K562 (cell line): ENCODE measurements around the gene GPR157. TPM values are rescaled to one million over a fixed set of nuclear protein-coding genes. Genes with fewer than 3 reads are reported as not detected.
A peak's percentile ranks its signal among the peaks of the same experiment; 100 is the strongest.

Source experiments
- ATAC-seq: fragments of 200-7000 bp; cut with Tn5 transposase; 3 replicates; pipeline ENCODE4 v1.9.1; 2020; ENCODE audit warnings: moderate library complexity
- BruUV-seq: library from RNA; stranded (reverse); fragments of 400-500 nt; replicated peaks from 2 replicates; lab custom pipeline; 2021; lab: Mats Ljungman, UMichigan
- CTCF ChIA-PET: fragments of 300-600 bp; formaldehyde crosslinking; extraction: SDS; loops from one replicate; lab custom pipeline; 2021; ENCODE audit warnings: low intra/inter-chr PET ratio; lab: Yijun Ruan, JAX
- POLR2A ChIA-PET: fragments of 300-600, 350-650 bp; sonication (Branson Sonifier 250); formaldehyde crosslinking; extraction: SDS; loops from one replicate; lab custom pipeline; 2021; ENCODE audit warnings: antibody characterized with exemption, inconsistent platforms; lab: Yijun Ruan, JAX
- DNase-seq, 4 experiments: peaks; one replicate each; pipeline versions ENCODE4 v3.0.0 to v3.0.0-alpha.2; 2011 to 2018; ENCODE audit warnings: low spot score in 3 of 4, mixed read lengths in 3 of 4; ENCODE audit errors: extremely low read depth in 1 of 4
- FAIRE-seq: peaks from 2 replicates; lab custom pipeline; 2011; peaks lifted over from hg19 to GRCh38; lab: Jason Lieb, UNC
- H2AFZ ChIP-seq: 2 replicates; pipeline ENCODE4 v1.6.0; 2011; ENCODE audit warnings: low read depth, low read length, control low read depth, inconsistent platforms
- H3K27ac ChIP-seq: fragments of 200-600 bp; 3 replicates; pipeline ENCODE4 v1.8.0; 2011; ENCODE audit warnings: low read depth, mild to moderate bottlenecking, control low read depth, inconsistent platforms, low read length, moderate library complexity, mixed read lengths; ENCODE audit errors: extremely low read depth
- H3K27me3 ChIP-seq, 2 experiments: fragments of 300-600 bp in 1 of 2; 2 replicates in 1 of 2; 3 replicates in 1 of 2; pipeline versions ENCODE4 v1.6.0 to v1.8.0; 2011; ENCODE audit warnings: inconsistent platforms in 2 of 2, low read length in 2 of 2, mild to moderate bottlenecking in 1 of 2, mixed read lengths in 1 of 2, moderate library complexity in 1 of 2; ENCODE audit not compliant: control insufficient read depth in 2 of 2, insufficient read depth in 2 of 2
- H3K36me3 ChIP-seq: fragments of 300-600 bp; 3 replicates; pipeline ENCODE4 v1.8.0; 2011; ENCODE audit warnings: mild to moderate bottlenecking, low read length, inconsistent platforms; ENCODE audit not compliant: control insufficient read depth, insufficient read depth
- H3K4me1 ChIP-seq, 2 experiments: fragments of 200-600 bp in 1 of 2; replicated peaks in 1 of 2; 2 replicates in 1 of 2; 3 replicates in 1 of 2; pipeline versions ENCODE4 v1.5.1 to v1.8.0; 2011; ENCODE audit warnings: inconsistent platforms in 2 of 2, low read length in 2 of 2, mild to moderate bottlenecking in 1 of 2, mixed read lengths in 1 of 2, moderate library complexity in 1 of 2; ENCODE audit not compliant: control insufficient read depth in 2 of 2, insufficient read depth in 2 of 2
- H3K4me2 ChIP-seq: 2 replicates; pipeline ENCODE4 v1.6.1; 2011; ENCODE audit warnings: low read length, control low read depth, inconsistent platforms, mixed read lengths; ENCODE audit not compliant: insufficient read depth
- H3K4me3 ChIP-seq: fragments of 200-600 bp; sonication (generic), shearing (Covaris generic); 2 replicates; pipeline ENCODE4 v1.5.1; 2016; ENCODE audit warnings: control low read depth, inconsistent platforms
- H3K79me2 ChIP-seq: fragments of 200-600 bp; 3 replicates; pipeline ENCODE4 v1.8.0; 2011; ENCODE audit warnings: low read length, inconsistent platforms; ENCODE audit not compliant: control insufficient read depth, insufficient read depth
- H3K9ac ChIP-seq, 2 experiments: 2 replicates each; pipeline versions ENCODE4 v1.6.0 to v1.6.1; 2011; ENCODE audit warnings: low read depth in 2 of 2, low read length in 2 of 2, control low read depth in 1 of 2, inconsistent platforms in 1 of 2, mild to moderate bottlenecking in 1 of 2, mixed read lengths in 1 of 2; ENCODE audit not compliant: insufficient read depth in 1 of 2
- H3K9me1 ChIP-seq: one replicate; pipeline ENCODE4 v1.6.0; 2011; ENCODE audit warnings: inconsistent platforms, mild to moderate bottlenecking, low read length, moderate library complexity; ENCODE audit not compliant: control insufficient read depth, insufficient read depth
- H3K9me3 ChIP-seq: replicated peaks from 2 replicates; pipeline ENCODE4 v1.5.1; 2011; ENCODE audit warnings: low read depth, low read length, inconsistent platforms; ENCODE audit not compliant: control insufficient read depth, insufficient read depth
- H4K20me1 ChIP-seq: replicated peaks from 2 replicates; pipeline ENCODE4 v1.6.1; 2011; ENCODE audit warnings: low read length, inconsistent platforms, mixed read lengths; ENCODE audit not compliant: control insufficient read depth, insufficient read depth
- CEBPB ChIP-seq: fragments of 450-650 bp; IDR thresholded peaks from 2 replicates; pipeline ENCODE4 v1.6.1; 2016; ENCODE audit warnings: missing genetic modification characterization, missing compliant biosample characterization
- CEBPG ChIP-seq, 3 experiments: fragments of 200-800 bp in 1 of 3; sonication (Bioruptor generic) in 1 of 3; sonication (generic) in 1 of 3; formaldehyde crosslinking in 1 of 3; IDR thresholded peaks in 2 of 3; conservative IDR thresholded peaks in 1 of 3; 2 replicates each; pipeline versions ENCODE4 v1.6.1 to v1.8.0; 2016 to 2022; ENCODE audit warnings: missing compliant biosample characterization in 2 of 3, missing genetic modification characterization in 2 of 3, mild to moderate bottlenecking in 1 of 3, missing genetic modification reagents in 1 of 3
- JUN ChIP-seq, 2 experiments: sonication (generic) in 1 of 2; formaldehyde crosslinking in 1 of 2; IDR thresholded peaks; 2 replicates each; pipeline versions ENCODE4 v1.6.1 to v1.8.0; 2012 to 2022; ENCODE audit warnings: borderline replicate concordance in 2 of 2, mild to moderate bottlenecking in 2 of 2, improper control_type of control experiment in 1 of 2, low read depth in 1 of 2, low read length in 1 of 2, missing genetic modification reagents in 1 of 2
- RAD51 ChIP-seq: fragments of 450-650 bp; IDR thresholded peaks from 2 replicates; pipeline ENCODE4 v1.7.1; 2016; ENCODE audit warnings: low read depth, mild to moderate bottlenecking, borderline replicate concordance
- RNF2 ChIP-seq: sonication (generic); IDR thresholded peaks from 2 replicates; pipeline ENCODE4 v1.6.1; 2016
- WGBS: fragments of 100-300 bp; shearing (Covaris generic); methylation state at CpG from one replicate; pipeline ENCODE4 v1.1.6; 2016; ENCODE audit warnings: low coverage, mixed read lengths; ENCODE audit not compliant: insufficient coverage; ENCODE audit errors: missing lambda C conversion rate; 5-methylcytosine and 5-hydroxymethylcytosine counted together
- in situ Hi-C: fragments of 300-500 bp; cut with MboI; formaldehyde crosslinking; loops from 4 replicates; pipeline ENCODE4 v1.15.0; 2018; ENCODE audit warnings: inconsistent platforms, mixed read lengths
- intact Hi-C: fragments of 100-400 bp; cut with micrococcal nuclease; formaldehyde crosslinking; loops from 2 replicates; pipeline ENCODE4 v1.14.2; 2022
- polyA plus RNA-seq, 8 experiments: library from polyadenylated mRNA; depleted of rRNA in 4 of 8; stranded (reverse) in 5 of 8; unstranded in 3 of 8; fragments of >200 nt; fragmentation: Nextera tagmentation in 2 of 8; fragmentation: Illumina TruSeq in 1 of 8; extraction: Ambion mirVana in 2 of 8; extraction: Trizol in 1 of 8; gene quantifications; 2 replicates each; pipeline versions ENCODE4 v1.2.1 to v1.2.3, GENCODE V29; 2011 to 2014; ENCODE audit warnings: inconsistent platforms in 1 of 8, missing spikeins in 1 of 8
- total RNA-seq, 7 experiments: library from RNA; depleted of rRNA in 6 of 7; stranded (reverse); fragments of >200 nt in 6 of 7; fragmentation: Illumina TruSeq in 2 of 7; extraction: Trizol in 2 of 7; gene quantifications; 2 replicates each; pipeline versions ENCODE4 v1.2.1 to v1.2.3, GENCODE V29; 2011 to 2021; ENCODE audit warnings: low replicate concordance in 1 of 7
- TF ChIP-seq, protein P1 (sequence below): sonication (generic); formaldehyde crosslinking; IDR thresholded peaks from 2 replicates; pipeline ENCODE4 v1.8.0; 2022; ENCODE audit warnings: mild to moderate bottlenecking, missing genetic modification reagents
- TF ChIP-seq, protein P2 (sequence below): sonication (generic); formaldehyde crosslinking; IDR thresholded peaks from 2 replicates; pipeline ENCODE4 v1.8.0; 2023; ENCODE audit warnings: mild to moderate bottlenecking, missing genetic modification reagents

The GPR157 gene
- total and polyA plus RNA-seq, 9 of the 15 experiments (the other 6 are each of a cell fraction or from before 2014, with no cell fraction given) = 0.01 to 0.18 (median 0.04) TPM; not detected in 4

DNA sequence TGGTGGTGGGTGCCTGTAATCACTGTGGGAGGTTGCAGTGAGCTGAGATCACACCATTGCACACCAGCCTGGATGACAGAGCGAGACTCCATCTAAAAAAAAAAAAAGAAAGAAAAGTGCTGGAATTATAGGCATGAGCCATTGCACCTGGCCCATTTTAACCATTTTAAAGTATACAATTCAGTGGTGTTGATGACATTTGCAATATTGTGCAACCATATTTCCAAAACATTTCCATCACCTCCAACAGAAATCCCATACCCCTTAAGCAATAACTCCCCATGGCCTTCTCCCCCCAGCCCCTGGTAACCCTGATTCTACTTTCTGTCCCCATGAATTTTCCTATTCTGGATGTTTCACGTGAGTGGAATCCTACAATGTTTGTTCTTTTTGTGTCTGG is 11.0 kb upstream of the GPR157 start:
- intact Hi-C loops = no loop called here
- no peak overlapping the region for H3K9ac ChIP-seq
- no peaks in the 10 kb centered on the region for H4K20me1 ChIP-seq
- H3K9me1 ChIP-seq = no peaks in the 10 kb centered on the region
- FAIRE-seq = no peak
- H3K4me3 ChIP-seq = no peak overlapping the region
- no peak for DNase-seq
- no peak for ATAC-seq
- in situ Hi-C loops = no loop called here
- WGBS = 0% methylated on average over 2 of the region's 2 CpGs
- ChIA-PET POLR2A (no interaction called here), CTCF (no interaction called here)
- TF ChIP-seq CEBPG (CRISPR knock-in tag; IDR thresholded peaks at IDR 0.05) = no peak
- peak; percentile 27 to 49; a peak in 2 of 4 replicates for TF ChIP-seq CEBPG (tag; conservative IDR thresholded peaks at IDR 0.05 in 1 of 2, IDR thresholded peaks at IDR 0.05 in 1 of 2)
- TF ChIP-seq CEBPB (tag) = peak; percentile 49; the same call in 1 of the 2 replicates
- TF ChIP-seq, protein P1, sequence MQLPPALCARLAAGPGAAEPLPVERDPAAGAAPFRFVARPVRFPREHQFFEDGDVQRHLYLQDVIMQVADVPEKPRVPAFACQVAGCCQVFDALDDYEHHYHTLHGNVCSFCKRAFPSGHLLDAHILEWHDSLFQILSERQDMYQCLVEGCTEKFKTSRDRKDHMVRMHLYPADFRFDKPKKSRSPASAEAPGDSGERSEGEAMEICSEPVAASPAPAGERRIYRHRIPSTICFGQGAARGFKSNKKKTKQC (CRISPR knock-in tag) = no peak
- no peak overlapping the region for H3K4me2 ChIP-seq
- peaks cover 11 to 48% of the 10 kb centered on the region in 2 experiments; a peak in 4 of 5 replicates for H3K27me3 ChIP-seq
- no TSS peak for BruUV-seq
- H2AFZ ChIP-seq = no peak overlapping the region
- H3K9me3 ChIP-seq = no peaks in the 10 kb centered on the region
- H3K27ac ChIP-seq = no peak overlapping the region
- peaks cover 0 to 7% of the 10 kb centered on the region in 2 experiments; a peak in 1 of 5 replicates for H3K4me1 ChIP-seq
- H3K79me2 ChIP-seq = no peaks in the 10 kb centered on the region
- no peaks in the 10 kb centered on the region for H3K36me3 ChIP-seq

DNA sequence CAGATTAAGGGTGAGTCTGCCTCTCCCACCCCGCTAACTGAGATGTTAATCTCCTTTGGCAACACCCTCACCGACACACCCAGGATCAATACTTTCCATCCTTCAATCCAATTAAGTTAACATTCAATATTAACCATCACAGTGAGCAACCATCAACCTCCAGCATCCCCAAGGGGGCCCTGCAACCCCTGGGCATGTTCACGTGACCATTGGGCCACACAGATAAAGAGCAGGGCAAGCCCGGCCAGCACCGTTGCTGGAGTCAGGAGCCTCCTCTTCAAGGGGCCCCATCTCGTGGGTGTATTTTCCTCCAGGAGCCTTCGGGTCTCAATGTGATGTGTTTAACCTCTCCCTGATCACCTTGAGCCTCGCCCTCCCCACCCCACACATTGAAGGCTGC is 8.0 kb upstream of the GPR157 start:
- H3K9ac ChIP-seq = 0 out of 4 replicates have a peak overlapping the region, but pooled peaks of 1 of the 2 experiments have one; percentile 56
- no peak overlapping the region for H3K4me2 ChIP-seq
- ATAC-seq (peak; percentile 47; the same call in 1 of the 3 replicates), DNase-seq (no peak), FAIRE-seq (no peak)
- no peaks in the 10 kb centered on the region for H3K9me1 ChIP-seq
- no peaks in the 10 kb centered on the region for H3K9me3 ChIP-seq
- intact Hi-C loops (no loop called here), in situ Hi-C loops (no loop called here)
- no peaks in the 10 kb centered on the region for H3K79me2 ChIP-seq
- H4K20me1 ChIP-seq = no peaks in the 10 kb centered on the region
- POLR2A ChIA-PET = no interaction called here
- H3K4me1 ChIP-seq = peaks cover 0 to 5% of the 10 kb centered on the region in 2 experiments; a peak in 1 of 5 replicates
- H3K27me3 ChIP-seq = peaks cover 19 to 48% of the 10 kb centered on the region in 2 experiments
- no TSS peak for BruUV-seq
- 2% methylated on average over 8 of the region's 8 CpGs for WGBS
- no peaks in the 10 kb centered on the region for H3K36me3 ChIP-seq
- no peak overlapping the region for H2AFZ ChIP-seq
- CTCF ChIA-PET = interaction anchor here (0.6 to 0.7 kb wide), 2 partner anchors 35 to 216 kb away, joined by 3 to 5 read pairs; no protein-coding TSS in a partner anchor
- H3K4me3 ChIP-seq = no peak overlapping the region
- H3K27ac ChIP-seq = no peak overlapping the region
- TF ChIP-seq JUN (IDR thresholded peaks at IDR 0.05; ENCODE audit: borderline replicate concordance, low read depth, low read length) = no peak
- no peak for TF ChIP-seq JUN (CRISPR knock-in tag; IDR thresholded peaks at IDR 0.05; ENCODE audit: borderline replicate concordance)
- peak; percentile 50 for TF ChIP-seq RAD51
- no peak for TF ChIP-seq RNF2
- TF ChIP-seq, protein P2, sequence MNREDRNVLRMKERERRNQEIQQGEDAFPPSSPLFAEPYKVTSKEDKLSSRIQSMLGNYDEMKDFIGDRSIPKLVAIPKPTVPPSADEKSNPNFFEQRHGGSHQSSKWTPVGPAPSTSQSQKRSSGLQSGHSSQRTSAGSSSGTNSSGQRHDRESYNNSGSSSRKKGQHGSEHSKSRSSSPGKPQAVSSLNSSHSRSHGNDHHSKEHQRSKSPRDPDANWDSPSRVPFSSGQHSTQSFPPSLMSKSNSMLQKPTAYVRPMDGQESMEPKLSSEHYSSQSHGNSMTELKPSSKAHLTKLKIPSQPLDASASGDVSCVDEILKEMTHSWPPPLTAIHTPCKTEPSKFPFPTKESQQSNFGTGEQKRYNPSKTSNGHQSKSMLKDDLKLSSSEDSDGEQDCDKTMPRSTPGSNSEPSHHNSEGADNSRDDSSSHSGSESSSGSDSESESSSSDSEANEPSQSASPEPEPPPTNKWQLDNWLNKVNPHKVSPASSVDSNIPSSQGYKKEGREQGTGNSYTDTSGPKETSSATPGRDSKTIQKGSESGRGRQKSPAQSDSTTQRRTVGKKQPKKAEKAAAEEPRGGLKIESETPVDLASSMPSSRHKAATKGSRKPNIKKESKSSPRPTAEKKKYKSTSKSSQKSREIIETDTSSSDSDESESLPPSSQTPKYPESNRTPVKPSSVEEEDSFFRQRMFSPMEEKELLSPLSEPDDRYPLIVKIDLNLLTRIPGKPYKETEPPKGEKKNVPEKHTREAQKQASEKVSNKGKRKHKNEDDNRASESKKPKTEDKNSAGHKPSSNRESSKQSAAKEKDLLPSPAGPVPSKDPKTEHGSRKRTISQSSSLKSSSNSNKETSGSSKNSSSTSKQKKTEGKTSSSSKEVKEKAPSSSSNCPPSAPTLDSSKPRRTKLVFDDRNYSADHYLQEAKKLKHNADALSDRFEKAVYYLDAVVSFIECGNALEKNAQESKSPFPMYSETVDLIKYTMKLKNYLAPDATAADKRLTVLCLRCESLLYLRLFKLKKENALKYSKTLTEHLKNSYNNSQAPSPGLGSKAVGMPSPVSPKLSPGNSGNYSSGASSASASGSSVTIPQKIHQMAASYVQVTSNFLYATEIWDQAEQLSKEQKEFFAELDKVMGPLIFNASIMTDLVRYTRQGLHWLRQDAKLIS = no peak
